Left forelimb (tissue), 1 donor: ENCODE measurements around the gene TTC8.
"Not testable (repeated sequence)": the region's sequence is repeated elsewhere in the genome, so short reads cannot be mapped to it uniquely, and the experiment has no call there.

ENCODE experiments used
- DNase-seq: peaks from one replicate; pipeline ENCODE4 v3.0.0-alpha.2; 2018; ENCODE audit warnings: low spot score

TTC8 gene

GRCh38 chr14:88825078-88825458, 617 bp downstream of the TTC8 start:
- no peak for DNase-seq

- no peak for DNase-seq
Measured at GRCh38 chr14:88825503-88825902, 1.1 kb downstream of the TTC8 start.

- no peak for DNase-seq
Measured at GRCh38 chr14:88829188-88829587, 4.7 kb downstream of the TTC8 start.

DNA sequence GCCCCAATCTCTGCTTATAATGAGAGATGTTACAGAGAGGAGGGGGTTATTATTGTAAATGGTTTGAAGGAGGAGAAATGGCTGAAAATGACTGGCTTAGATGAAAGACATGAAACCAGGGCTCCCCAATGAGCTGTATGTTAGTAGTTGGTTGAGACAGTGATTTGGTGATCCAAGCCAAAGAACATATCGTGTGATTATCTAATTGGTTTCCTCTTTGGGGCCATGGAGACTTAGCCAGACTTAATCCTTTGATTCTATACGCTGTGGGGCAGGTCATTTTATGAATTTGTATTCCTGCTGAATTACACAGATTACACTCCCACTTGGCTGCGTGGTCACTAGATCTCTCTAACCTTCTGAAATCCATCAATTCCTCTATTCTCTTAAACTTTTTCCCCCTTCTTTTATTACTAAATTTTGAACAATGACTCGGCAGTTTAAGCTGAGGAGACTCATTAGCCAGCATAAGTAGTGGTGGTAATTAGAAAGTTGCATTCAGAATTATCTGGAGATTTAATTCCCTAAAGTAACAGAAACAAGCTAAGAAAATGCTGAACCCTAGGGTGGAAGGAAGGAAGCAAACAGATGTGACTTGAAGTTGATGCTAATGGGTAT, 5.3 kb downstream of the TTC8 start:
- DNase-seq: no peak

DNA sequence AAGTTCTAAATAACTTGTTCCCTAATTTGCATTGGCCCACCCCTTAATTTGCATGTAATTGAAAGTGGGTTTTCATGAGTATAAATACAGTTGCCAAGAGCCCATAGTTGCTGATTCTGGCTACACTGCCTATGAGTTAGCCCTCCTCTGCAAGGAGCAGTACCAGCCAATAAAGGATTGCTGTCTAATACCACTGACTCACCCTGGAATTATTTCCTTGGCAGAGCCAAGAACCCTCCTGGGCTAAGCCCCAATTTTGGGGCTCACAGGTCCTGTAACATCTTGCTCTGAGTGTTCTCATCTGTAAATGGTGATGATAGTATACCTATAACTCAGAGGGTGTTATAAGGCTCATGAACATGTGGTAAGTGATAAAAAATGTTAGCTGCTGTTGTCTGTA, 6.8 kb downstream of the TTC8 start:
- no peak for DNase-seq

DNA sequence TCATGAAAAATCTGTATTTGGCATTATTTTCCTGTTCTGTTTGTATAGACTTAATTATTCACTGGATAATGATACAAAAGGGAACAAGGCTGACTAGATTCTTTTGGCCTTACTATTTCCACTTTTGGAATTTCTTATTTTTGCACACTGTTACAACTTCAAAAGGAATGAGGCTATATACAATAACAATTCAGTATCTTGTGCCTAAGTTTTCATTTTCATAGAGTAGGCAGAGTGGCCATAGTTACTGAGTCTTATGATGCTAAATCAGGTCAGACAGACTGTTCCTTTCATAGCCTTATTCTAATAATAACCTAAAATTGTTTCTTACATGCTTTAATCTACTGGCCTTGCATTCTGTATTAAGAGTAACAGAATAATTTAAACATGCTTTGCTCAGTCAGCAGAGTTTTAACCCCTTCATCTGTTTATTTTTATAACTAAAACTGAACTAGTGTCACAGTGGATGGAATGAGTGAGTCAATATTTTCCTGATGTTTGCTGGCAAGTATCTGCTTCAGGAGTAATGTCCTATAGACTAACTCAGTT, 10.5 kb downstream of the TTC8 start:
- no peak for DNase-seq

DNA sequence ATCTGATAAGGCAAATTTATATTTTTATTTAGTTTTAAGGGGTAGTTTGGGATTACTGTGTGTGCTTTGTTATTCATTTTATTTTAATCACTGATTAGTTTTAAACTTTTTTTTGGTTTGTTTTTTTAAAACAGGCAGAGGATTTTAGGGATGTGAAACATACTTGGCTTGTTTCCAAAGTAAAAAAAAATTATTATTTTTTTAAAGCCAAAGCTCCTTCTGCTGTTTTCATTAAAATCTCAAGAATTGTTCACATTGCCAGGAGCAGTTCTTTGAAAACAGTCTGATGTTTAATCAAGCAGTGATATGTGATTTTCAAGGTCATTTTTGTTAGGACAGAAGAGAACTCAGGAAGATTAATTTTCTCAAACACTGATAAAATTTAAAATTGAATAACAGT, 11.2 kb downstream of the TTC8 start:
- no peak for DNase-seq

DNA sequence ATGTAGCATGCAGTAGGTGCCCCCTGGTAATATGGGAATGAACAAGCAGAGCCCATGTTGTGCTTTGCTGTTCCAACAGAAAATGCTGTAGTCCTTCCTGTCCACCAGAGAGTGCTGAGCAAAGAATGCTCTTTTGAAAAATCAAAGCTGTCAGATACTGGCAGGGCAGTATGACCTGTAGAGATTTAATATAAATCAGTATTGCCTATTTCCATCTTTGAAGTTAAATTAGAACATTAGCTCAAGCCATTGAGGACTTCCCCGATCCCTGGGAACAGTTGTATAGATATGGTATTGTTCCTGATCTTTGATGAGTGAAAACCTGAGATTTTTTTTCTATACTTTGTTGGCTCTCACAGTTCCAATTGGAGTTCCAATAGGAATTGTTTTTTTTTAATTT, 13.0 kb downstream of the TTC8 start:
- DNase-seq: no peak

DNA sequence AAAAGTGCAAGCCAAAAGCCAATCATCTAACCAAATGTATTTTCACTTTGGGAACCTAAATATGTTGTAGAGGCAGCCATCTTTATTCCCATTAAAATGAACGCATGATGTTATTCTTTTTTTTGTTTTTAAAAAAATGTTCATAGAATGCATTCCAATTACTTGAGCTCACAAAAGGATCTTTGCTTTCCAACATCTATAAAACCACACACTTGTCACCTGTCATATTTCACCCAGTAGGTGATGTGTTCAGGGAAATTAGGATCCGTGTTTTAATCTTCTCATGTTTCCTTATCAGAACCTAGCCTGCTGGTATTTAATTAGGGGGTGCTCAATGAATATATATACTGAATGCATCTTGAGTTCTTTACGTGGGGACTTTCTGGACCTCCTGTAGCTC, 13.6 kb downstream of the TTC8 start:
- DNase-seq: no peak

DNA sequence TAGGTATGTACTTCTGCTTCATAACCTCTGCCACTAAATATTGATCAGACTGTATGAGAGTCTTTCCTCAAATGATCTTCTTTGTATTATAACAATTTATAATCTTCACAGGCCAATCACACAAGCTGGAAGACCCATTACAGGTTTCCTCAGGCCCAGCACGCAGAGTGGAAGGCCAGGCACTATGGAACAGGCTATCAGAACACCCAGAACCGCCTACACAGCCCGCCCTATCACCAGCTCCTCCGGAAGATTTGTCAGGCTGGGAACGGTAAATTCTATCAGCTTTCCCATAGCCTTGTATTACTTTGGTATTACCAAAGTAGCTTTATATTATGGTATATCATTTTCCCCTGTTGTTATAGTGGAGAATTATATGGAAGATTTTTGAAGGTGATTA, 16.5 kb downstream of the TTC8 start:
- DNase-seq: no peak

DNA sequence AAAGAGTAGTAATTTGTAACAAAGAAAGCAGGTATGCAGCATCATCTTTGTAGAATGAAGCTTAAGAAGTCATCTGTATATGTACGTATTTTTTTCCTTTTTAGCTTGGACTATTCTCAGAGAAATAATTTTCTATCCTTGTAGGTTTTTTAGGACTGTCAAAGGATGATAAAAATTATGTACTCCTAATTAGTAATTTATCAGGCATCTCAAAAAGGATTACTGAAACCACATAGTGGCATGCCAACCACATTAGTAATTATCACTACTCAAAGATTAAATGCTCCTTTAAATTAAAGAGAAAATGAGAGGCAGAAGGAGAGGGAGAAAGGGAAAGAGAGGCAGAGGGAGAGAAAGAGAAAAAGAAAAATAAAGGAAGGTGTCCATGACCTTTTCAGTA, 17.3 kb downstream of the TTC8 start:
- DNase-seq: no peak

DNA sequence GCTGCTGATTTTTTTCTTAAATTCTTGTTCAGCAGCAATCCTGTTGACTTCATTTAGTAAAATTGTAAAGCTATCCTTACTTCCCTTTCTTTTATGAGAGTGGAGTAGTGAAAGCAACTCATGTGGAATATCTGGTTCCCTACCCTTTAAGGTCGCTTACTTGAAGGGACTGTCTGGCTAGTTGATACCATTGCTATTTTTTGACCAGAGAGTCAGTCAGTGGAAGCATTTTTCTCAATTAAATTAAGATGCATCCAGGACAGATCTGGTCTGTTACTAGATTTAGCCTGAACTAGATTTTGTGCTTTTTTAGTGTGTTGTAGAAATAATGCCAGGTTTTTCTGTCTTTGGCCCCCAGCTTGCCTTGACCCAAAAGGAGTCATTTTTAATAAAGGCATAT, 18.0 kb downstream of the TTC8 start:
- DNase-seq: no peak

DNA sequence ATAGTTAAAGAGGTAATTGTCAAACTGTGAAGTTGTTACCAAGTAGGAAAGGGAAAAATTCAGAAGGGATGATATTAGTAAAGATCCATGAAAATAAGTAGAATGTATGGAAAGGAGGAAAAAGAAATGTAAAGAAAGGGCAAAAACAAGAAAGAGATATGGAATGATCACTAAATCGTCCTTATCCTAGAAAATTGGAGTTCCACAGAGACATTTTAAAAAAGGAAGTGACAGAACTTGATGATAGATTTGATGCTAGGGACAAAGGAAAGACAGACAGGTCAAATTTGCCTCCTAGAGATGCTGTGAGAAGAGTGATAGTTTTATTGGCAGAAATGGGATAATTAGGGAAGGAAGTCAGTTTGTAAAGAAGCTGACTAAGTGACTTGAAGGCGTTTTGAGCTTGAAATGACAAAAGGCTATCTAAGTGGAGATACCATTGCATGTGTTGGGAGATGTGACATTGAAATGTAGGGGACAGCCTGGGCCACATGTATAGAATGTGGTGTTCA, 20.6 kb downstream of the TTC8 start:
- DNase-seq: no peak

DNA sequence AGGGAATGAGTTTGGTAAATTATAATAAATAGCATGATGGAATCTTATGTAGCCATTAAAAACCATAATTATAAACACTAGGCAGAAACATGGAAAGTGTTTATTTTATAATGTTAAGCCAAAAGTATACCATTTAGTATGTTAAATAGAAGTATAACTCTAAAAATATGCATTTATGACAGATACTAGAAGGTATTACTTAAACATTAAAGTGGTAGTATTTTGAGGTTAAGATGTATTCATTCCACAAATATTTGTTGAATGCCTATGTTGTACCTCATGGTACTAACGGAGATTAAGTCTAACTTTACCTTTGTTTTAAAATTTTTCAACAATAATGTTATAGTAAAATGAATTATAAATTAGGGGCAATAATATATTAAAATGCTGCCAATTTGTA, 24.1 kb downstream of the TTC8 start:
- no peak for DNase-seq

DNA sequence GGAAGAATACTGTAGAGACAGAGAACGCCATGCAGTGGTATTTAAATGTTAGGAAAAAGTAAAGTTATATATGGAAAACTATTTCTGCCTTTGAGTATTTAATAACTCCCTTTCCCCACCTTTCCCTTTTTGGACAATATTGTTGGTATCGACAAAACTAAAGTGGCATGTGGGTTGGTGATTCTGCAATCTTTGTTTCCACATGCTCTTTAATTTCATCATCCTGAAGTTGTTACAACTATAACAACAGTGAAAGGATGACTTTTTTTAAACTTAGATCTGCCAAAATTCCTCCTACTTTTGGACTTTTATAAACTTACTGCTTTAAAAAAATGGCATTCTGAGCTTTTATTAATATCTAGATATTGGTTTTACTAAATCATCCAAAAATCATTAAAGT, 25.3 kb downstream of the TTC8 start:
- no peak for DNase-seq

GRCh38 chr14:88851587-88851986, 27.1 kb downstream of the TTC8 start:
- no peak for DNase-seq

GRCh38 chr14:88852632-88853031, 28.2 kb downstream of the TTC8 start:
- DNase-seq: no peak

DNA sequence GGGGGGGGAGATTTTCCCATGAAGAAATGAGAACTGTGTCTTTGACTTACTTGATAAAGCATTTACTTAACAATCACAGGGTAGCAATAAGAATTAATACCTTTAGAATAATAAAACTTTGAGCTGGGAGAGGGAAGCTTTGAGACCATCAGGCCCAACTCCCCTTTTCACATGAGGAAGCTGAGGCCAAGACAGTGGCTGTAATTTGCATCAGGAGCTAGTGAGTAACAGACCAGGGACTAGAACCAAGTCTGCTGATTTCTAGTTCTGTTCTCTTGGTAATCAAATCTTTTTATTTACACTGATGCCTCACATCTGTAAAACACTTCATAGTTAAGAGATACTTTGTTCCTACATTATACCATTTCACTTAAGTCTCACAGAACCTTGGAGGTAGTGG, 28.7 kb downstream of the TTC8 start:
- no peak for DNase-seq

DNA sequence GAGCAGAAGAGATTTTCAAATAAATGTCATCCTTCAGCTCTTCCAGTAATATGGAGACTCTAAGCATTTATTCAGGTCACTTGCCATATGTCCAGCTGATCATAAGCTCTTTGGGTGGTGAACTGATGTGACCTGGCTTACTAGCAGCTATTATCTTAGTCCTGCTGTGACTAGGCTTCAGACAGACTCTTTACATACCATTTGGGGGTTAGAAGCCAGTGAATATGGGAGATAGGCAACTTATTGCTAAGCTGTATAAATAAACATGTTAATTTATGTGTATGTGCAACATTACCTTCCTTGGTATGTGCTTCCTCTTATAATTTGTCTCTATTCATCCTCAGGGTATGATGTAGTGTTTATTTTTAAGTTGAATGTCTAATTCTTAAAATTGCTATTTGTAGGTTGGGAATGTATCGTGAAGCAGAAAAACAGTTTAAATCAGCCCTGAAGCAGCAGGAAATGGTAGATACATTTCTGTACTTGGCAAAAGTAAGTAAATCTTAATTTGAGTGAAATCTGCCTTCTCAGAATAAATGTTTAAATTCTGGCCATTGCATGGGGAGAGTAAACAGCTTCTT, 32.4 kb downstream of the TTC8 start:
- no peak for DNase-seq

DNA sequence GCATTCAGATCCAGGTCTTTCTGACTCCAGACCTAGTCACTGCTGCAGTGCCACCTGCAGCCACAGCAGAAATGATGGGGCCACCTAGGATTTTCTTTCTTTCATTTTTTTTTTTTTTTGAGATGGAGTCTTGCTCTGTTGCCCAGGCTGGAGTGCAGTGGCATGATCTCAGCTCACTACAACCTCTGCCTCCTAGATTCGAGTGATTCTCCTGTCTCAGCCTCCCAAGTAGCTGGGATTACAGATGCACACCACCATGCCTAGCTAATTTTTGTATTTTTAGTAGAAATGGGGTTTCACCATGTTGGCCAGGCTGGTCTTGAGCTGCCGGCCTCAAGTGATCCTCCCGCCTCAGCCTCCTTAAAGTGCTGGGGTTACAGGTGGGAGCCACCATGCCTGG, 33.4 kb downstream of the TTC8 start:
- not testable (repeated sequence) for DNase-seq

GRCh38 chr14:88859118-88859517, 34.7 kb downstream of the TTC8 start:
- not testable (repeated sequence) for DNase-seq

- DNase-seq: no peak
Measured at GRCh38 chr14:88863167-88863566, 38.7 kb downstream of the TTC8 start.

DNA sequence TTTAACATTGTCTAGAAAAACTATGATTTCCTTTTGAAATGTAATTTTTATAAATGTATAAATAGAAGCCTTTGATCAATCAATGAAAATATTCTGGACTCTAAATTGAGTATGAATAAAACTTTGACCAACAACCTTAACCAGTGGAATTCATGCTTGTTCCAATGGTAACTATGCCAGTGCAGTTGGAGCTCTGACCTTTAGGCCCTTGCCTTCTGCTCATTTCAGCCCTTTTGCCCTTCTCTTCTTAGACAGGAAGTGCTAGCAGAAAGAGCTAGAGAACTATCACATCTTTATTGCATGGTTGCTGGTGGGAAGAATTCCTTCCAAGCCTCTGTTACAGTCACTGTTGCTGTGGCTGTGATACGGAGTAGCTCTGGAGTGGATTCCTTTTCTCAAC, 39.7 kb downstream of the TTC8 start:
- DNase-seq: no peak

- DNase-seq: no peak
Measured at GRCh38 chr14:88866305-88866704, 41.9 kb downstream of the TTC8 start.
